HT-29 (cell line): ENCODE results near the gene STAT1. TPM values are rescaled to one million over a fixed set of nuclear protein-coding genes. Genes with fewer than 3 reads are reported as not detected.

Experiments
- DNase-seq: peaks from one replicate; pipeline ENCODE4 v3.0.0-alpha.2; 2015; ENCODE audit warnings: low spot score
- total RNA-seq: library from RNA; depleted of rRNA; stranded (reverse); fragments of >200 nt; shearing (Covaris generic); gene quantifications from 2 replicates; pipeline ENCODE4 v1.2.3, GENCODE V29; 2014

STAT1 gene
- total RNA-seq, 1 experiment from 2014 or later = 52.8 TPM

DNA sequence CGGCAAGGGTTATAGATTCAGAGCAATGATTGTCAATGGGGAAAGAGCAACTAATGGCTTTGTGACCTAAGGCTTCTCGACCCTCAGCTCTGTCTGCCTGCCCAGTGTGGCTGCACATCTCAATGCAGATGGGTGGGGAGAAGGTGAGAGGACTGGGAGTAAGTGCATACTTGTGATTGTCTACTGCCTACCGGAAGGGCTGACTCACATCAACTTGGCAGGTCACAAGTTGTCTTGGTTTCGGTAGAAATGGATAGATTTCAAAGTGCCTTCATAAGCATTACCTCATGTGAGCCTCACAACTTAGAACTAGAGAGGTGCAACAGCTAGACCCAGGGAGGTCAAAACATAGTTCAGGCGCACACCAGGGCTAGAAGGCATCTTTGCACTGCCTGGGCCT lies 29.4 kb downstream of the STAT1 start:
- no peak for DNase-seq

DNA sequence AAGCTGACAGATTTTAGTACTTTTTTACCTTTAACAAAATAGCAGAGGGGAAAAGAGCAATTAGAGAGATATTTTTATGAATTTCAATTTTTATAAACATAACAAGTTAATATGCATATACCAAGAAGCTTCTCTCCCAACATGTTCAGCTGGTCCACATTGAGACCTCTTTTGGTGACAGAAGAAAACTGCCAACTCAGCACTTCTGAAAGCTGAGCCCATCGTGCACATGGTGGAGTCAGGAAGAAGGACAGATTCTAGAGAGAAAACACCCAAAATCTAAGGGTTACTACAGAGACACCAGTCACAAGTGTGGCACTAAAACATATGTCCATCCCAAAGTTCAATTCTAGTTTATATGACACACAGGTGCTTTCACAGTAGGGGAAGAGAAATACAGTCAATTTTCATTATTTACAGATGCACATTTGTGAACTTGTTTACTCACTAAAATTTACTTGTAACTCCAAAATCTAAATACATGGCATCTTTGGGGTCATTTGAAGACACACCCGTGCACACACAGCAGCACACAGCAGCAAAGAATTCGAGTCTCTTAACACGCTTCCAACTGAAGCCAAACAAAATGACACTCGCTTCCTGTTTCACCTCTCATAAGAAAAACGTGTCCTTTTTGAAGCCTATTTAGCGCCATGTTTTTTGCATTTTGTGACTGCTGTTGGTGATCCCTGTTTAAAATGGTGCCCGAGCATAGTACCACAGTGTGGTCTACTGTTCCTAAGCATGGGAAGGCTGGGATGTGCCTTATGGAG lies 31.5 kb downstream of the STAT1 start:
- DNase-seq = no peak

- DNase-seq = no peak
Measured at GRCh38 chr2:190981733-190982132, 32.2 kb downstream of the STAT1 start.

DNA sequence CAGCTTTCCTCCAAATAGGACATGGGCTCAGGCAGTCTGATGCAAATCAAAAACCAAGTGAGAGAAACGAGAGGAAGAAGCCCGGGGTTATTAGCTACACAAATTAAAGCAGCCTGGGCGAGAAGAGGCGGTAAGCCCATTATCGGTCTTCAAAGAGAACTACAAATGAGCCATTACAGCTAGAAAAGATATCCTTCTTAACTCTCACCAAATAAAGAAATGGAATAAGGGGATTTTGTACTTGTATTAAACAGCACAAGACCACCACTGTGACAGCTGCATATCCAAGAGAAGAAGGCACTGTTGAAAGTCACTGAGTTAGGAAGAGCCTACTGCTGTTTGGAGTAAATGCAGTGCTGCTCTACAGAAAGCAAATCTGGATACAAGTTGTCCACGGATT lies 32.6 kb downstream of the STAT1 start:
- no peak for DNase-seq

- DNase-seq = no peak
Measured at GRCh38 chr2:190980630-190981209, 33.3 kb downstream of the STAT1 start.

DNA sequence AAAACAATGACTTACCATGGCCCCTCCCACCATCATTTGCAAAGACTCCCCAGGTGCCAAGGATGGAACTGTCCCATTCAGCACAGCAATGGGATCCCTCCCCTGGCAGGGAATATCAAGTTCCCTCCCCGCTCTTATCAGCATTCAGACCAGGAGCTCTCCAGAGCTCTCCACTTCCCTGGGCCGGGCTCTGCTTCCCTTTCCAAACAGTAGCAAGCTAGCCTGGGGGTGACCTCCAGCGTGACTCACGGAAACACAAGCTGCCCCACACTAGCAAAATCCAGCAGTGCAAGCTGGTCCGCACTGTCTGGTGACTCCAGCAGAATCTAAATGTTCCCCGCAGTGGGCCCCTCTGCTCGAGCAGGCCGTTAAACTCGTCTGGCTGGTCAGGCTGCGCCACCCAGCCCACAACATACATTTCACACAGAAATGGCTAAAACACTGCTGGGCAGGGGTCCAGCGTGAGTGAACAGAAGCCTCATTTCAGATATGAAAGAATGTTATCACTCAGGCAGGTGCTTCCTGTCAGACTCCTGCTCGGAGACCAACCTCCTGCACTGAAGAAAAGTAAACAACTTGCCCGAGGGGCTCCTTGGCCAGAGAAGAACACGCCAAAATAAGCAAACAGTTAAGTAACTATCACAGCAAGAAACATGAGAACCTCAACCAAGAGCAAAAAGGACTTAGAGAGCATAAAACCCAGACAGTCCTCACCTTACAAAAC lies 33.9 kb downstream of the STAT1 start:
- DNase-seq = no peak

- DNase-seq = no peak
Measured at GRCh38 chr2:190978389-190979053, 35.5 kb downstream of the STAT1 start.

- no peak for DNase-seq
Measured at GRCh38 chr2:190977505-190977904, 36.5 kb downstream of the STAT1 start.

GRCh38 chr2:190976521-190976920 lies 37.5 kb downstream of the STAT1 start:
- no peak for DNase-seq

DNA sequence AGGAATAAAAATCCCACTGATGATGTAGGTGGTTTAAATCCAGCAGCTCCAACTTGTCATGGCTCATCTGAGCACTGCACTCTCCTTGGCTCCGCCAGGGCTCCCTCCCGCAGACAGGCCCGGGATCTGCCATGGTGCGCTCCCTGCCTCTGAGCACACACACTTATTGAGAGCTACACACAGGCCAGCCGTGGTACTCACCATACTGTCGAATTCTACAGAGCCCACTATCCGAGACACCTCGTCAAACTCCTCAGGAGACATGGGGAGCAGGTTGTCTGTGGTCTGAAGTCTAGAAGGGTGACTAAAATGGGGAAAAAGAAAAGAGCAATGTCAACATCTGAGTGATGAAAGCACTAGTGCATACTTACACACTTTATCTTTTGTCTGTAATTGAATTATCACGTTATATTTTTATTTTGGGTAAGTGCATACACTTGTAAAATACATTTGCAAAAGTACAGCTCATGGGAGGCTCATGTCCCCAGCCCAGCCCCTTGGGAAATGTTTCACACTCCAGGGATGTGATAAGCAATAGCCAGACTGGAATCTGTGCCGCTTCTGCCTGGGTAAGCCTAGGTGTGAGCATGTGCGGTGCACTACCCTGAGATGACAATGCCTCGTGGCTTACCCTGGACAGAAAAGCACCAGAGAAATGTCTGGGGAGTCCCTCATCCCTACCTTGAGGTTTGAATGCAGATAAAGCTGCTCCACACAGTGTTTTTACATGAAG lies 39.2 kb downstream of the STAT1 start:
- DNase-seq = no peak

- no peak for DNase-seq
Measured at GRCh38 chr2:190973726-190974628, 40.0 kb downstream of the STAT1 start.

GRCh38 chr2:190973262-190973661 lies 40.7 kb downstream of the STAT1 start:
- no peak for DNase-seq

DNA sequence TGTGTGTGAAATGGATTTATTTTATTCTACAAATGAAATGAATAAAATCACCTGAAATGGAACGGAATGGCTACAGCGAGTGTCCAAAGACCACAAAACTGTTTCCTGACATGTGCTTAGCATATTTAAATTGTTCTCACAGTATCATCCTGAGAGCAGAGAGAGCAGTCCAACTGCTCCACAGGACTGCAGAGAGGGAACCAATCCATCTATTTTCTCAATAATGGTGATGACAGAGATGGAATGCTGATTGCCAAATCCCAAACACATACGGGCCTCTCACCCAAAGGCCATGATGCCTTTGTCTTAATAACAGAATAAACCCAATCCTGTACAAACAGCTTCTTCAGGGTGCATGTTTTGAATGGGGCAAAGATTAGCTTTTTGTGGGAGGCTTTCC lies 41.1 kb downstream of the STAT1 start:
- no peak for DNase-seq

DNA sequence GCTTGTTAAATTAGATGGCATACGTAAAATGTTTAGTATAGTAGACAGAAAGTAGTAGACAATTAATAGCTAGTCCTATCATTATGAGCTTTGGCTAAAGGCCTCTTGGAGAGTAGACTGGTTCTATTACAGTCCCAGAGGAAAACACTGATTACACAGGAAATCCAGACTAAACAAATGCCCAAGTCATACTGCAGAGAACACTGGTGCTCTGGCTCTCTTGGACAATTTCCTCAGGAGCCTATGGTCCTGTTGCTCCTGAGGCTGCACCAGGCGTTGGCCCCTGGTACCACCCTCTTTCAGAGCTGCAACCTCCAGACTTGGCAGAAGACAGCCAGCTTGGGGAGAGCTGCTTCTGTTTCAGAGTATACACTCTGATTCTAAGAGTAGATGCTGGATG lies 41.8 kb downstream of the STAT1 start:
- DNase-seq = no peak

- DNase-seq = no peak
Measured at GRCh38 chr2:190970873-190971506, 43.0 kb downstream of the STAT1 start.

DNA sequence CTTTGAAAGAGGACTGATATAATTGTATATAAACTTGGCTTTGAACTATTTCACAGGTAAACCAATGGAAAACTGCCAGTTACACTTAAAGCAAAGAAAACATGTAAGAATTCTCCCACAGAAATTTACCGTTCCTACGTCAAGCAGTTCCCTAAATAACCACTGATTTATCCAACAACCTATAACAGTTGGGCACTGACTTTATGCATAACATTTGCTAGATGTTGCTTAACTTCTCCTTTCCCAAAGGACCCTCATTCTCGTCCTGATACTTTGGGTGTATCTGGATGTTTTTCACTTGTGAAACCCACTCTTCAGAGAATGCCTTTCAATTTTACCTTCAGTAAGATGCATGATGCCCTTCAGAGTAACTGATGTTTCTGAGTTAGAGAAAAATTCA lies 43.8 kb downstream of the STAT1 start:
- DNase-seq = no peak

DNA sequence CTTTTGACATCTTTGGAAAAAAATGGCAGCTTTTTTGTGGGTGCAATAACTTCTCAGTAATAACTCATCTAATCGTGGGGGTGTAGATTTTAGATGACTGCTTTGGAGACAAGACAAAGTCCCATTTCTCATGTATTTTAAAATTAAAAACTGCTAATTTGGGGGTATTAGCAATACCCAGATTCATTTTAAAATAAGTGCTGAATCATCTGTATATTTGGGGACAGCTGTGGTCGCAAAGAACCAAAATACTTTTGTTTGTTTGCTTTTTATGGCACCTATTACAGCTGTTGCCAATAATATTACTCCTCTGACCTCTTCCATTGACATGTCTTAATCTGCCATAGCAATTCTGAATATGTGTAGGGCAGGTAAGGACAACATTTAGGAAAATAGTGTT lies 45.4 kb downstream of the STAT1 start:
- no peak for DNase-seq

GRCh38 chr2:190965580-190966222 lies 48.3 kb downstream of the STAT1 start:
- DNase-seq = no peak

GRCh38 chr2:190964170-190964795 lies 49.7 kb downstream of the STAT1 start:
- no peak for DNase-seq
